Ureter (tissue), 1 donor: ENCODE results near the gene MDGA2. TPM values are rescaled to one million over a fixed set of nuclear protein-coding genes. Genes with fewer than 3 reads are reported as not detected.
"Not testable (repeated sequence)": the region's sequence is repeated elsewhere in the genome, so short reads cannot be mapped to it uniquely, and the experiment has no call there.

ENCODE experiments used
- DNase-seq: peaks from one replicate; pipeline ENCODE4 v3.0.0-alpha.2; 2020; ENCODE audit warnings: low spot score
- total RNA-seq: library from RNA; stranded (reverse); gene quantifications from one replicate; pipeline ENCODE4 v1.2.4, GENCODE V29; 2023
- donor health status: DM: yes; HTN: yes; CAD: no.

The MDGA2 gene
- total RNA-seq = not detected

DNA sequence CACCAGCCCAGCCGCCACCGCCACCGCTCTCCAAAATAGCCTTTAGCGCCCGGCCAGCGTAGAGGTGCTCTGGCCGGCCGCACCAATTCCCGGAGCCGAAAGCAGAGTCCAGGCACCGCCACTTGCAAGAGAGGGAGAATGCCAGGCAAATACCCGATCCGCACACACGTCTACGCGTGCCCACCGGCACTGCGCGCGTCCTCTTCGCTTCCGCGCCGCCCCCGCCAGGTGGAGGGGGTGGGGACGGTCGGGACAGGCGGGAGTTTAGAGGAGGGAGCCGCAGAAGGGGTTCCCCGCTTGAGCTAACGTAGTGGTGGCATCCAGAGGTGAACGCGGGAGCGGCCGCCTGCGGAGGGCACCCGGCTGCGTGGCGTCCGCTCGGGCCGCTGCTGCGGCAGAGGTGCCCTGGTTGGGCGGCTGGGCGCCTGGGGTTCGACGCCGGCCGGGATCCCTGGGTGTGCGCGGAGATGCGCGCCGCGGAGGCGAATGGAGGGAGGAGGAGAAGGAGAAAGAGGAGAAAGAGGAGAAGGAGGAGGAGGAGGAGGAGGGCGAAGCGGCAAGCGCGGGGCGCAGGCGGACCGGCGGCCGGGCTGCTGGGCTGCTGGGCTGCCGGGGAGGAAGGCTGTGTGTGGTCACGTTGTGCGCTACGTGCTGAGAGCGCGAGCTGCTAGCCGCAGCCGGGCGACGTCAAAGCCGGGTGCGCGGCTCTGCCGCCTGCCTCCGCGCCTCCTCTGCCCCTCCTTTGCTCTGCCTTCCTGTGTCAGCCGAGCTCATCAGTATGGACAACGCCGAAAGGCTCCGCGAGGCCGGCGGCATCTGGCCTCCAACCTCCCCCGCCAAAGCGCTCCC is at the start of gene MDGA2:
TSS of gene MDGA2 (minus strand) at position 140 of the 849 bp plus-strand sequence.
- DNase-seq = no peak

DNA sequence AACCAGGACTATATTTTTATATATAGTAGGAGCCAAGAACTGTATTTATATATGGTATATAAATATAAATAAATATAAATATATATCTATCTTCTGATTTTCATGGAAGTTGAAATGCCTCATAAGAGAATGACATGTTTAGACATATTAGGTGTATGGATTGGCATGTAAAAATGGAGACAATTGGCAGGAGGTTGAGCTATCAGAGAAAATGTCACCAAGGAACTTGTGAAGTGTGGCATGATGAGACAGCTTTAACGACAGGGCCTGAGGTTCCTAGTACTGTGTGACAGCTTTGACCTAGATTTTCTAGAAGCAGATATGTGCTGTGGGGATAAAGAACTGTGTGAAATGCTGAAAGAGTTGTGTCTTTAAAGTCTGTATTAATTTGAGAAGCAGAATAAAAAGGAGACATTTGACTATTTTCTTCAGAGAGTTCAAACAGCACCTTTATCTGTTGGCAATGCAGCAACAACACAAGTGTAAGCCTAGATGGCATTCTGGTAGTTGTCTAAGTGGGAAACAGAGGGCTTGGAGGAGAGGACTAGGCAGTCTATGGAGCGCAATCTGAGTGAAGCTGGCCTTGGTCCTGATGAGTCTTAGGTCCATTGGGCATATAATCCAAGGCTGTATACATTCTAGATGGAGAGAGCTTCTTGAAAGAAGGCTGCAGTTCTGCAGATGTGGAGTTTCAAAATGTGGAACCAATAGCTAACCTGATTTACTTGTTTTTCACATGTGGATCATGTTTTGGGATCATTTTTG is 47.7 kb upstream of the MDGA2 start:
- no peak for DNase-seq

DNA sequence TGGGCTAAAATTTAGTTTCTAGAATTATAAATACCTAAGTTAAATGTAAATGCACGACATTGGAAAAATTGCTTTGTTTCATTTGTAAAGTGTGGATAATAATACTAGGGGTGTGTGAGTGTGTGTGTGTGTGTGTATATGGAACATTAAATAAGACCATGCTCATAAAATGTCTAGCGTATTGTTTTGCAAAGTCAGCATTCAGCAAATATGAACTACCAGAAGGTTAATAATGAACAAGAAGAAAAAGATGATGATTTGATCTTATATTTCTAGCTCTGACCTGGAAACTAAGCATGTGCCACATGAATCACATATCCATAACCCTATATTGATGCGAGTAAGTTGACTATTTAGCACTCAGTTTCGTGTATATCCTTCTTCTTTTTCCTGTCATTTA is 44.9 kb upstream of the MDGA2 start:
- DNase-seq = no peak

DNA sequence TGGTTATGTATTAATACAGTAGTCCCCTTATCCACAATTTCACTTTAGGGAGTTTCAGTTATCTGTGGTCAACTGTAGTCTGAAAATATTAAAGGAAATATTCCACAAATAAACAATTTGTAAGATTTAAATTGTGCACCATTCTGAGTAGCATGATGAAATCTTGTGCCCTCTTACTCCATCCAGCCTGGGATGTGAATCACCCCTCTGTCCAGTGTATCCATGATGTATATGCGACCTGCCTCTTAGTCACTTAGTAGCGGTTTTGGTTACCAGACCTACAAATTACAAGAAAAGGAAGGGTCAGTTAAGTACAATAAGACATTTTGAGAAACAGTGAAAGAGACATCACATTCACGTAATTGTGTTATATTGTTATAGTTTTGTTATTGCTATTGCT is 39.9 kb upstream of the MDGA2 start:
- DNase-seq = no peak

DNA sequence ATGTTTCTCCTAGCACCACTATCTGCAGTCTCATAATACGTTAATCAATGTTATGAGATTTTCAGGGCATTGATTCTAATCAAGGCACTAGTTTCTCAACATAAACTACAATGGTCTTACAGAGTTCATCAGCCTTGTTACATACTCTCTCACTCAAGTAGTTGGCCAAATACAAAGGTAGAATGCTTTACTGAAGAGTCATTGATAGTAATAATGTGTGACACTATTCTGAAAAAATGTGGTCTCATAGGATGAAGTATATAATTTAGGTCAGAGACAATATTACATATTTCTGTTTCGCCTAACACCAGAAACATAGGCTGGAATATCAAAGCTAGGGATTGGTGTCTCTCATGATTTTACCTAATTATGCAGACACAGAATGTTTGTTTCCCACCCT is 35.2 kb upstream of the MDGA2 start:
- no peak for DNase-seq

DNA sequence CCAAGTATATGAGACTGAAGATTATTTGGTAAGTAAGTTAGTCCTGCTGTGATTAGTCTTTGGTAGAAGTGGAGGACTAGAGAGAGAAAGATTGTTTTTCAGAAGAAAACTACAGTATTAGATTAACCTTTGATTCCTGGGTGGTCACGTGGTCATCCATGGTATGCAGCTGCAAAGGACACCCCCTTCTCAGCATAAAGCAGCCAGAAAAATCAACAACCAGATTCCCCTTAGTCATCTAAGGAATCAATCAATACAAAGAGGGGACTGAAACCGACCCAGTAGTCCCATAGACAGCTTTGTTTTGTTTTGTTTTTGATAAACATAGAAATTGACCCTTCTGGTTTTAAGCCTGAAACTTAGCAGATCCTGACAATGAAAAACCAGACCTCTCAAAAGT is 30.3 kb upstream of the MDGA2 start:
- no peak for DNase-seq

DNA sequence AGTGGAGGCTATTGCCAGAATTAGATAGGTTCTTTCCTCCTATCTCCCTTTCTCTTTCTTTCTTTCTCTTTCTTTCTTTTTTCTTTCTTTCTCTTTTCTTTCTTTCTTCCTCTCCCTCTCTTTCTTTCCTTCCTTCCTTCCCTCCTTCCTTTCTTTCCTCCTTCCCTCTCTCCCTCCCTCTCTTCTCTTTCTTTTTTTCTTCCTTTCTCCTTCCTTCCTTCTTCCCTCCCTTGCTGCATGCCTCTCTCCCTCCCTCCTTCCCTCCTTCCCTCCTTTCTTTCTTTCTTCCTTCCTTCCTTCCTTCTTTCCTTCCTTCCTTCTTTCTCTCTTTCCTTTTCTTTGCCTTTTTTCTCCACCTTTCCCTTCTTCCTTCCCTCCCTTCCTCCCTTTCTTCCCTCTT is 16.4 kb upstream of the MDGA2 start:
- DNase-seq = no peak

DNA sequence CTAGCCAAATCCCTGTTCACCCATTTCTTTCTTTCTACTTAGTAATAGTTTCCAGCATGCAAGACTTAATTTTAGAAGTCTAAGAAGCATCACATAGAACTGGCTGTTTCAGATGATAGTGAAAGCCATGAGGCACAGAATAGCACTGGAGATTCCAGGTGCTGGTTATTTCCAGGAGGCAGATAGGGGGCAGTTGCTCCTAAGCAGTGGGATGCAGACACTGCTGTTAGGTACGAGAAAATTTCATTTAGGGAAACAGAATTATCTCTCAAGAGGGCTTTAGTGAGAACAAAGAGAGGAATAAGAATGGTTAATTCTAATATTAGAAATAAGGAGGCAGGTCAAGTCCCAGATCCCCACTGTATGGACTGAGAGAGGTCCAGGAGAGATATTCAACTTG is 3.6 kb upstream of the MDGA2 start:
- no peak for DNase-seq

DNA sequence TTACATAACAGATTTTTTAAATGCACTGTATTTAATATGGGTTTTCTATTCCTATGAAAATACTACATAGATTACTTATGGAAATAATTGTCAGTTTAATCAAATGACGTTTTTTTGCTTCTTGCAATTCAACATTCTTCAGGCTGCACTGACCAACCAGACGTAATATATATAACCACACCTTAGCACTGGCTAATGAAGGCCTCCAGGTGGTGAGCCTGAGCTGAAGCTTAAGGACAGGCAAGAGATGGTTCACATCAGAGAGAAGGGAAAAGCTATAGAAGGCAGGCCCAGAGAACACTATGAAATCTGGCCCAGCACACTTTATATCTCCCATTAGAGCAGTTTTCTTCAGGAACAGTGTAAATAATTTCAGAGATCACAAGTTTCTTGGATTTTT is 2.8 kb upstream of the MDGA2 start:
- DNase-seq = no peak

DNA sequence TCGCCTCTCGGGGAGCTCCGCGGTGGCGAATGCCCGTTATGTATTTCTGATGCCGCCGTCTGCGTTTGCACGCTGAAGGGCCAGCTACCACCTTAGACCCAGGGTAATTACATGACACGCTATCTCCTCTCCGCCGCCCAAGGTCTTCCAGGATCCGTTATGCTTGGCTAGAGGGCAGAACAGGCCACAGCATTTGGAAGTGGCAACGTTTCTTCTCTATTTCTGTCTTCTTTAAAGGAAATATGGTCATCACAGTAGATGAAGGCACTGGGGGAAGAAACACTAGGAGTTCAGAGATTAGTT is 861 bp upstream of the MDGA2 start:
- DNase-seq = no peak

DNA sequence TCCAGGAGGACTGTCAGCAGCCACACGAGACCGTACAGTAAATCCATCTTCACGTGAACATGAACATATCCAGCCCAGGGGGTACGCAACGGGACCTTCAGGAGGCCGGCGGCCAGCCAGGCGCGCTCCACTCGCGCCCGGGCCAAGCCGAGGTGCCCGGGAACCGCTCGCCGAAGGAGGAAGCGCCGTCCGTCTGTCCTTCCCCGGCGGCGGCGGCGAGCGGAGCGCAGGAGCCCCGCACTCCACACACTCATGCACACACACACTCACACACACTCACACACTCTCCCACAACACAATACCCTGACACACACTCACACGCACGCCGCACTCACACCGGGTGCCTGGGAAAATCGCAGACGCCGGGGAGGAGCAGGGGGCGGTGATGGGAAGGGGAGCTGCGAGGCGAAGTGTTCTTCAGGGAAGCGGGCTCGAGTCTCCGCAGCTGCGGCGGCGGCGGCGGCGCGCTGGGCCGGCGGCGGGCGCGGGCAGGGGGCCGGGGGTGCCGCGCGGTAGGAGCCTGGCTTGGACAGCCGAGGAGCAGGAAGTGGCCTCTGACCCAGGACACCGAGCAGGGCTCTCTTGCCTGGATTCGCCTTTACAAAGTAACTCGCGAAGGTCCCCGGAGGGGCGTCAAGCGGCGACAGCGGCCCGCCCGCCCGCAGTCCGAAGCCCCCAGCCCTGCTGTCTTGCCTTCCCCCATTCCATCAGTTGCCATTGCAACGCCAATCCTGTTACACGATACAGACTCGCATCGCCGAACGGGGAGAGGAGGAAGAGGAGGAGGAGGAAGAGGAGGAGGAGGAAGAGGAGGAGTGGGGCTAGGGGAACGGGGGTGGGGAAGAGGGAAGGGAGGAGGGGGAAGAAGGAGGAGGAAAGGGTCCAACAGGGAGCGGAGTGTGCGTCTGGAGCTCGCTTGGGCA is 601 bp downstream of the MDGA2 start:
- no peak for DNase-seq

DNA sequence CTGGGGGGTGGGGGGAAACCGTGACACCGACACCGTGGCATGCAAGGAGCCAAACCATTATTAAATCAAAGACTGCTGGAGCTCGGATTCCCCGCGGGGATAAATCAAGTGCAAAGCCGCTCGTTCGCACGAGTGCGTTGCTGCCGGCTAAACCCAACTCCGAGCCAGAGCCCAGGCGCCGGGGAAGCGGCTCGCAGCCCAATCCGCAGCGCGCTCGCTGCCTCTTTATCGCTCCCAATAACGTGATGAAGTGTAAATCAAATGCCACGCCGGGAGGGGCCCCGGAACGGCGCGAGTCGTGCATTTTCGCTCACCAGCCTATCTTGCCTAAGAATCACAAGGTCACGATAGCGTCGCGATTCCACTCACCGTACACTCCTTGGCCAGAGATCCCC is 1.3 kb downstream of the MDGA2 start:
- no peak for DNase-seq

DNA sequence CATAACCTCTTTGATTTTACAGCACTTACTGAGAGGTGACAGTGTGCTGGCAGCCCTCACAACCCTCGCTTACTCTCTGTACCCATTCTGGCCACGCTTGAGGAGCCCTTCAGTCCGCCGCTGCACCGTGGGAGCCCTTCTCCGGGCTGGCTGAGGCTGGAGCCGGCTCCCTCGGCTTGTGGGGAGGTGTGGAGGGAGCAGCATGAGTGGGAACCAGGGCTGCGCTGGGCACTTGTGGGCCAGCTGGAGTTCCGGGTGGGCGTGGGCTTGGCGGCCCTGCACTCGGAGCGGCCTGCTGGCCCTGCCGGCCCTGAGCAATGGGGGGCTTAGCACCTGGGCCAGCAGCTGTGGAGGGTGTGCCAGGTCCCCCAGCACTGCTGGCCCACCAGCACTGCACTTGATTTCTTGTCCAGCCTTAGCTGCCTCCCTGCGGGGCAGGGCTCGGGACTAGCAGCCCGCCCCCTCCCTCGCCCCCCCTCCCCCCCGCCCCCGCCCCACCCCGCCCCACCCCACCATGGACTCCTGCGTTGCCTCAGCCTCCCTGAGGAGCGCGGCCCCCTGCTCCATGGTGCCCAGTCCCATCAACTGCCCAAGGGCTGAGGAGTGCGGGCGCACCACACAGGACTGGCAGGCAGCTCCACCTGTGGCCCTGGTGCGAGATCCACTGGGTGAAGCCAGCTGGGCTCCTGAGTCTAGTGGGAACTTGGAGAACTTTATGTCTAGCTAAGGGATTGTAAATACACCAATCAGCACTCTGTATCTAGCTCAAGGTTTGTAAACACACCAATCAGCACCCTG is 9.9 kb downstream of the MDGA2 start:
- no peak for DNase-seq

DNA sequence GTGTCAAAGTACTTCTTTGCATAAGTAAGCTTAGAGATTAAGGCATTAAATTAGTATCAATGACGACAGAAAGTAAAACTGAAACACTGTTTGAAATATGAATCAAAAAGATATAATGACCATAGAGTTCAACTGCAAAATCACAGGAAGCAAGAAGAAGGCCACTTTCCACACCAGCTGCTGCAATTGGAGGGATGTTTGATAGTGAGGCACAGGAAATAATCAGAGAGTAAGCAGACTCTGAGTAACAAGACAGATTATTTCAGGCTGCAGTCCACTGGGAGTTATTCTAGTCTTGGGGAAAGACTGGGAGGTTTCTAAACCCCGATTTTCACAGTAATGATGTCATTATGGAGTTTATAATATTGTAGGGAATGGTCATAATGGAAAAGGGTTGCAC is 12.9 kb downstream of the MDGA2 start:
- DNase-seq = no peak

DNA sequence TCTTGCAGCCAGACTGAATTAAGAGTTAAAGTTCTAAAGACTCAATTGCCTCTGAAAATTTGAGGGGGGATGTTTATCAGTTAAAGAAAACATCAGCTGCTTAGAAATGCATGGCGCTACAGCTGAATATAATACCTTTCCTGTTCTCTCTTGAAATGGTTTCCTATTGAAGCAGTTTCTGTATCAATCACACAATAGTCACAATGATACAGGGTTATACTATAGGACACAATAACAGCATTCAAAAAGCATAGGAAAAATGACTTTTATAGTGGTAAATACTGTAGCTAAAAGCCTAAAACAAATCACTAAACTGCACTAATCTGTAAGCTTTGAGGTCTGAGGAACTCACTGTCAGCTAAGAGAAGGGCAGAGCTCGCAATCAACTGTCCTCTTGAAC is 15.2 kb downstream of the MDGA2 start:
- DNase-seq = no peak

DNA sequence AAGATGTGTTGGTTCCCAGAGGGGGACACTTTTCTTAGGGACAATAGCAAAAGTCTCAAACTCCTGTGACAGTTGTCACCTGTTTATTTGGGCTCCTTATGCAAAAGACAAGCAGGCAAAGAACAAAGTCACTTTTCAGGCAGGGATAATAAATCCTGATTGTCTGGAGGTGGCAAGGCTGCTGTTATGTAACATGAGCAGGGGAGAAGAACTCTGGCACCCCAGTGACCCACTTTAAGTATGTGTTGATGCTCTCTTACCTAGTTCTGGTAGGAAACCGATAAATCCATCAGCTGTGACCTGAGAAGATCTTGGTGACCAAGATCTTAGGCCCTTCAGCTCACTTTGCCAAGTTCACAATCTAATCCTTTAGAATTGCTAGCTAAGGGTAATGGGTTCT is 17.4 kb downstream of the MDGA2 start:
- DNase-seq = no peak

DNA sequence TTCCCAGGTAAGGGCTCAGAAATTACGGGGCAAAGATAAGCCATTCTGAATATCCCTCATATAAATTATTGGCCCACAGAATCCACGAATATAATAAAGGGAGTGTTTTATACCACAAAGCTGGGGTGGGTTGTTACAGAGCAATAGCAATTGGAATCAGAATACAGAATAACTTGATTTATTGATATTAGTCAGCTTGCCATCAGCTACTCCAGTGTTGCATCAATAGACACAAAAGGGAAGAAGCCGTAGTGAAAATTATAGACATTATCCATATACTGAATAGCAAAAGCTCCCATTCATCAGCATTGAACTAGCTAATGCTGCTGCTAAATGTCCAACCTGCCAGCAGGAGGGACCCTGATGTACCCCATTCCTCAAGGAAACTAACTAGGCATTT is 18.3 kb downstream of the MDGA2 start:
- DNase-seq = no peak

DNA sequence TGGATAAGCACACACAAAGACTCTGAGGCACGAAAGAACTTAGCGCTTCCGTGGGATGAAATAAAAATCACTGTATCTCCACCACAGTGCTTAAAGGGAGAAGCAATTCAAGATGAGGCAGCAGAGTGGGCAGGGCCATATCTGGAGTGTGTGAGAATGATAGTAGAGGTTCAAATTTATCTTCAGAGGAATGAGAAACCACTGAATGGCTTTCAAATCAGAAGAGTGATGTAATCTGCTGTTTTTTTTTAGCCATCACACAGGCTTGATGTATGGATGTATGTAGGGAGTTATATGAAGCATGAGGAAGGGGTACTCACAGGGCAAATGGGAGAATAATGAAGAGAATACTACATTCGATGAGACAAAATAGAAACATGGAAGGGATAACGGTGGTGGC is 24.1 kb downstream of the MDGA2 start:
- DNase-seq = no peak

DNA sequence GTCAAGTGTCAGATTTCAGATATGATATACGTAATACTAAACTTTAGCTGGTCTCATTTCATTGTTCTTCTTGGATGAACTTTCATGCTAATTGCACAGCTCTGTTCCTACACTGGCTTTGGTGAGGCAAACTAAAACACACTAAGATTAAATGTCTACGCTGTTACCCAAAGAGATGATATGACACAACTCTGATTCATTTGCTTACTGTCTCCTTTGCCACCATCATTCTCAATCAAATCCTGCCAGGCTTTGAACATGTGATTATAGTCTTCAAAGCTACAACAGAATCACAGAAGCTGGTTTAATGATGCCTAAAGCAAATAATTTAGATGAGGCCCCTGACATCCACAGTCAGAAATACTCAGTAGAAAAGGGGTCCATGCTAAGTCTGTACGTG is 37.7 kb downstream of the MDGA2 start:
- no peak for DNase-seq

DNA sequence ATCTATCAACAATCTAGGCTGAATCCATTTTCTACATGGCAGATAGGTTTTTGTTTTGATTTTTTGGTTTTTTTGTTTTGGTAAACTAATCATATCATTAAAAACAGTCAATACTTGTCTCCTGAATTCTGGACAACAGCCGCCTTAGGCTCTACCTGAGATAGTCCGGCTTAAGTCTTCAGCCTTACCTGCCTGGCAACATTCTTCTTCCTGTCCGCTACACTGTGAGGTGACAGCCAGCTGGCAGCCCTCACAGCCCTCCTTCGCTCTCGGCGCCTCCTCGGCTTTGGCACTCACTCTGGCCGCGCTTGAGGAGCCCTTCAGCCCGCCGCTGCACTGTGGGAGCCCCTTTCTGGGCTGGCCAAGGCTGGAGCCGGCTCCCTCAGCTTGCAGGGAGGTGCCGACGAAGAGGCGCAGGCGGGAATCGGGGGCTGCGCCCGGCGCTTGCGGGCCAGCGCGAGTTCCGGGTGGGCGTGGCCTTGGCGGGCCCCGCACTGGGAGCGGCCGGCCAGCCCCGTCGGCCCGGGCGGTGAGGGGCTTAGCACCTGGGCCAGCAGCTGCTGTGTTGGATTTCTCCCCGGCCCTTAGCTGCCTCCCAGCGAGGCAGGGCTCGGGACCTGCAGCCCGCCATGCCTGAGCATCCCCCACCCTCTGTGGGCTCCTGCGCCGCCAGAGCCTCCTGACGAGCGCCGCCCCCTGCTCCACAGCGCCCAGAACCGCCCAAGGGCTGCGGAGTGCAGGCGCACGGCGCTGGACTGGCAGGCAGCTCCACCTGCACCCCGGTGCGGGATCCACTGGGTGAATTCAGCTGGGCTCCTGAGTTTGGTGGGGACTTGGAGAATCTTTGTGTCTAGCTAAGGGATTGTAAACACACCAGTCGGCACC is 49.0 kb downstream of the MDGA2 start:
- DNase-seq = no peak

DNA sequence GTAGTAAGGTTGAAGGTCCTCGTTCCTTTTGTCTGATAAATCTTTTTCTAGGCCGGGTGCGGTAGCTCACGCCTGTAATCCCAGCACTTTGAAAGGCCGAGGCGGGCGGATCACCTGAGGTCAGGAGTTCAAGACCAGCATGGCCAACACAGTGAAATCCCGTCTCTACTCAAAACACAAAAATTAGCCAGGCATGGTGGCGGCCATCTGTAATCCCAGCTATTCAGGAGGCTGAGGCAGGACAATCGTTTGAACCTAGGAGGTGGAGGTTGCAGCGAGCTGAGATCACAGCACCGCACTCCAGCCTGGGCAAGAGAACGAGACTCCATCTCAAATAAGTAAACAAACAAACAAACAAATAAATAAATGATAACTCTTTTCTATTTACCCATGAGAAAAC is 51.3 kb downstream of the MDGA2 start:
- not testable (repeated sequence) for DNase-seq
